ENCODE measurements around the gene SPATA45. TPM values are rescaled to one million over a fixed set of nuclear protein-coding genes. Genes with fewer than 3 reads are reported as not detected.
A peak's percentile ranks its signal among the peaks of the same experiment; 100 is the strongest.

The SPATA45 gene
- total RNA-seq, 1 experiment from 2014 or later, result not detected

DNA sequence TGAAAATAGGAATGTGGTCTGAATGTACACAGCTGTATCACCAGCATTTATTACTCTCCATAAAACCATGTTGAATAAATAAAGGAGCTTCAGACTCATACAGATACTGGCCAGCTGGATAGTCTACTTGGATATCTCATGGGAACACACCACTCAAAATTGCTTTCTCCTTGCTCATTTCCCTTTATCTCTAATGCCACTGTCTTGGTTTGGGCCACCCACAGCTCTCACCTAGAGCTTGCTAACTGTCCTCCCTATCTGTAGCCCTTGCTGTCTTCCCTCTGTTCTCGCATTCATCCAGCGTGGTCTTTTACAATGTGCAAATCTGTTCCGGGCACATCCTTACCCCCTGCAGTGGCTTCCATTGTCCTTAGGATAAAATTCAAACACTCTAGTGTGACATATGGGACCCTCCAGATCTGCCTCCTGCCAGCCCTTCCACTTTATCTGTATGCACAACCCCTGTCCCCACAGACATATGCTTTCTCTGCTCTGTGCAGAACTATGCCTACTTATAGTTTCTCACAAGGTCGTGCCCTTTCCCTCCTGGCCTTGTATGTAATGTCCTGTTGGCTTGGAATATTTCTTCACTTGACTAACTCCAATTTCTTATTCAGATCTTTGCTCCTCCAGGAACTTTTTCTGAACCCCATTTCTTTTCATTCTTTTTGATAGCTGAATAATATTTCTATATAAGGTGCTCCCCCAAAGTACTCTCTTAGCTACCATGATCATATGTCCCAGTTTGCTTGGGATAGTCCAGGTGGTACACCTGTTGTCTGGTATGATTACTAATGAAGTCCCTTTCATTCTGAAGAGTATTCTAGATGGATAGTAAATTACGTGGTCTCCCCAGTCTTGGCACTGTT, 13.5 kb upstream of the SPATA45 start:
- H3K4me1 Mint-ChIP-seq (ENCODE audit: insufficient read depth, unreplicated experiment), result peaks cover 12% of the 10 kb centered on the region
- no peak for TF ChIP-seq CTCF (IDR thresholded peaks at IDR 0.05; ENCODE audit: unreplicated experiment)
- no peaks in the 10 kb centered on the region for H3K27me3 Mint-ChIP-seq (ENCODE audit: insufficient read depth, unreplicated experiment)
- ChIA-PET CTCF (interaction anchor here (0.6 to 3.4 kb wide), 12 partner anchors 11 to 1093 kb away, joined by 3 to 13 read pairs (median 4); partner anchors contain the start of genes NSL1 and TATDN3), POLR2A (interaction anchor here (0.5 to 5.5 kb wide), 13 partner anchors 7 to 391 kb away, joined by 3 to 134 read pairs (median 4); partner anchors contain the start of genes ATF3, NSL1 and TATDN3)
- H3K36me3 Mint-ChIP-seq (ENCODE audit: insufficient read depth, unreplicated experiment), result peaks cover 31% of the 10 kb centered on the region
- H3K27ac Mint-ChIP-seq (ENCODE audit: low read depth, unreplicated experiment), result no peak overlapping the region
- no TSS peak for BruUV-seq (replicated peaks)
- peak; percentile 17 for DNase-seq (ENCODE audit: unreplicated experiment)
- no peaks in the 10 kb centered on the region for H3K9me3 Mint-ChIP-seq (ENCODE audit: unreplicated experiment)
- intact Hi-C loops (cut with micrococcal nuclease), result no loop called here
- H3K4me3 Mint-ChIP-seq (ENCODE audit: unreplicated experiment), result no peak overlapping the region

GRCh38 chr1:212858461-212859265, 11.2 kb upstream of the SPATA45 start:
- BruUV-seq (replicated peaks), result TSS peak; percentile 23
- DNase-seq (ENCODE audit: unreplicated experiment), result peak; percentile 64
- H3K9me3 Mint-ChIP-seq (ENCODE audit: unreplicated experiment), result no peaks in the 10 kb centered on the region
- H3K36me3 Mint-ChIP-seq (ENCODE audit: insufficient read depth, unreplicated experiment), result peaks cover 9% of the 10 kb centered on the region
- POLR2A ChIA-PET, result interaction anchor here (0.6 to 5.5 kb wide), 53 partner anchors 10 to 1609 kb away, joined by 3 to 134 read pairs (median 5); partner anchors contain the start of genes ANGEL2, ATF3, DTL and INTS7
- CTCF ChIA-PET, result interaction anchor here (0.6 to 1.6 kb wide), 8 partner anchors 8 to 137 kb away, joined by 3 to 10 read pairs (median 5); no protein-coding TSS in a partner anchor
- H3K4me1 Mint-ChIP-seq (ENCODE audit: insufficient read depth, unreplicated experiment), result peaks cover 11% of the 10 kb centered on the region
- H3K27ac Mint-ChIP-seq (ENCODE audit: low read depth, unreplicated experiment), result peak overlapping the region; percentile 99
- no peak overlapping the region for H3K4me3 Mint-ChIP-seq (ENCODE audit: unreplicated experiment)
- H3K27me3 Mint-ChIP-seq (ENCODE audit: insufficient read depth, unreplicated experiment), result no peaks in the 10 kb centered on the region
- TF ChIP-seq CTCF (IDR thresholded peaks at IDR 0.05; ENCODE audit: unreplicated experiment), result no peak
- intact Hi-C loops (cut with micrococcal nuclease), result loop anchor here (5.0 kb wide), 1 partner anchor 381 kb away; no protein-coding TSS in a partner anchor

- intact Hi-C loops (cut with micrococcal nuclease), result loop anchor here (1.0 to 5.0 kb wide), 3 partner anchors 67 to 381 kb away; partner anchors contain the start of genes NSL1 and TATDN3
- DNase-seq (ENCODE audit: unreplicated experiment), result peak; percentile 100
Observed at GRCh38 chr1:212857992-212858460, 10.6 kb upstream of the SPATA45 start, which contains the start of gene FLVCR1. Gene FLVCR1 (plus strand): TSS chr1:212858275. CDS start chr1:212858453, 178 bp downstream.

More at GRCh38 chr1:212857992-212858460, 10.6 kb upstream of the SPATA45 start, which contains the start of gene FLVCR1:
- peak within 1 kb of the TSS; percentile 99 for H3K27ac Mint-ChIP-seq (ENCODE audit: low read depth, unreplicated experiment)
- no peak within 1 kb of the TSS for H3K4me3 Mint-ChIP-seq (ENCODE audit: unreplicated experiment)
- BruUV-seq (replicated peaks), result no TSS peak
- POLR2A ChIA-PET, result interaction anchor here (0.6 to 5.5 kb wide), 73 partner anchors 10 to 1610 kb away, joined by 3 to 134 read pairs (median 4); partner anchors contain the start of genes ANGEL2, ATF3, DTL and INTS7
- no peaks in the 10 kb centered on the region for H3K9me3 Mint-ChIP-seq (ENCODE audit: unreplicated experiment)
- H3K4me1 Mint-ChIP-seq (ENCODE audit: insufficient read depth, unreplicated experiment), result peaks cover 11% of the 10 kb centered on the region
- no peaks in the 10 kb centered on the region for H3K27me3 Mint-ChIP-seq (ENCODE audit: insufficient read depth, unreplicated experiment)
- TF ChIP-seq CTCF (IDR thresholded peaks at IDR 0.05; ENCODE audit: unreplicated experiment), result no peak
- peaks cover 7% of the 10 kb centered on the region for H3K36me3 Mint-ChIP-seq (ENCODE audit: insufficient read depth, unreplicated experiment)
- CTCF ChIA-PET, result interaction anchor here (0.6 to 1.6 kb wide), 11 partner anchors 9 to 581 kb away, joined by 3 to 10 read pairs (median 4); no protein-coding TSS in a partner anchor
